Ishikawa (cell line): ENCODE data around the gene MTRFR.

ENCODE experiments used
- CEBPB ChIP-seq: IDR thresholded peaks from 2 replicates; pipeline ENCODE4 v1.6.1; 2012
- CREB1 ChIP-seq: IDR thresholded peaks from 2 replicates; pipeline ENCODE4 v1.6.1; 2012; ENCODE audit warnings: low read depth
- EGR1 ChIP-seq: IDR thresholded peaks from 2 replicates; pipeline ENCODE4 v1.6.1; 2012
- EP300 ChIP-seq: IDR thresholded peaks from 2 replicates; pipeline ENCODE4 v1.6.1; 2012; ENCODE audit warnings: borderline replicate concordance
- FOXM1 ChIP-seq: IDR thresholded peaks from 2 replicates; pipeline ENCODE4 v1.6.1; 2012; ENCODE audit warnings: low read depth, borderline replicate concordance
- NFIC ChIP-seq: IDR thresholded peaks from 2 replicates; pipeline ENCODE4 v1.6.1; 2012
- RAD21 ChIP-seq: IDR thresholded peaks from 2 replicates; pipeline ENCODE4 v1.6.1; 2012; ENCODE audit warnings: low read depth
- TAF1 ChIP-seq: IDR thresholded peaks from 2 replicates; pipeline ENCODE4 v1.6.1; 2012; ENCODE audit warnings: low read depth, mild to moderate bottlenecking
- TCF12 ChIP-seq: IDR thresholded peaks from 2 replicates; pipeline ENCODE4 v1.6.1; 2012; ENCODE audit warnings: low read depth
- TEAD4 ChIP-seq: IDR thresholded peaks from 2 replicates; pipeline ENCODE4 v1.6.1; 2012
- YY1 ChIP-seq: IDR thresholded peaks from 2 replicates; pipeline ENCODE4 v1.6.1; 2012; ENCODE audit warnings: low read depth
- ZBTB7A ChIP-seq: IDR thresholded peaks from 2 replicates; pipeline ENCODE4 v1.6.1; 2012; ENCODE audit warnings: low read depth
- TF ChIP-seq, protein P1 (sequence below): IDR thresholded peaks from 2 replicates; pipeline ENCODE4 v1.6.1; 2012
- TF ChIP-seq, protein P2 (sequence below): IDR thresholded peaks from 2 replicates; pipeline ENCODE4 v1.6.1; 2012; ENCODE audit warnings: low read depth, mild to moderate bottlenecking
- TF ChIP-seq, protein P3 (sequence below): IDR thresholded peaks from 2 replicates; pipeline ENCODE4 v1.6.1; 2012

The MTRFR gene

DNA sequence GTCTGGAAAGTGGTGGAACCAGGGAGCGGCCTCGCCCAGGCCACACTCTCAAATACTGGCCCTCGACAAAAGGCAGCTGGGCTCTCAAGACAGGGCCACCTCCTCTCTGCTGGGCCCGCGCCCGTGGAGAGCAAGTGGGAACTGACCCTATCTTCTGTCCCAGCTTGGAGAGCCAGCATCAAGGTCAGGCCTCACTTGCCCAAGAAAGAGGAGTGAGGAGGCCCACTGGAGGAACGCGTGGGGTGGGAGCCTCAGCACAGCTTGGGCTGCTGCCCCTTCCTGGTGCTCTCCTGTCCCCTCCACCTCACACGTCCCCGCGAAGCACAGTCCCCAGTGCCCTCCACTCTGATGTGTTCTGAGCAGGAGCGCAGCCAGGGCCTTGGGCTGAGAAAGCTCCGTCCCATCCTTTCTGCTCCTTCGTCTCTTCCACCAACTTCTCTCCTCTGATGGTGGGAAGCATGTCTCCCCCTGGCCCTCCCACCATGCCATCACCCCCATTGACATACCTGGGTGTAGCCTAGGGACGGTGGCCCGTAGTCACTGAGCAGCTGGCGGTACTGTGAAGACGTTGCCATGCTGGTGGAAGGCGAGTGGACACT, 33.5 kb downstream of the MTRFR start:
- no peak for TF ChIP-seq EGR1
- TF ChIP-seq, protein P1, sequence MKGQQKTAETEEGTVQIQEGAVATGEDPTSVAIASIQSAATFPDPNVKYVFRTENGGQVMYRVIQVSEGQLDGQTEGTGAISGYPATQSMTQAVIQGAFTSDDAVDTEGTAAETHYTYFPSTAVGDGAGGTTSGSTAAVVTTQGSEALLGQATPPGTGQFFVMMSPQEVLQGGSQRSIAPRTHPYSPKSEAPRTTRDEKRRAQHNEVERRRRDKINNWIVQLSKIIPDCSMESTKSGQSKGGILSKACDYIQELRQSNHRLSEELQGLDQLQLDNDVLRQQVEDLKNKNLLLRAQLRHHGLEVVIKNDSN, result no peak
- TF ChIP-seq TEAD4, result no peak
- no peak for TF ChIP-seq FOXM1
- no peak for TF ChIP-seq EP300
- TF ChIP-seq, protein P2, sequence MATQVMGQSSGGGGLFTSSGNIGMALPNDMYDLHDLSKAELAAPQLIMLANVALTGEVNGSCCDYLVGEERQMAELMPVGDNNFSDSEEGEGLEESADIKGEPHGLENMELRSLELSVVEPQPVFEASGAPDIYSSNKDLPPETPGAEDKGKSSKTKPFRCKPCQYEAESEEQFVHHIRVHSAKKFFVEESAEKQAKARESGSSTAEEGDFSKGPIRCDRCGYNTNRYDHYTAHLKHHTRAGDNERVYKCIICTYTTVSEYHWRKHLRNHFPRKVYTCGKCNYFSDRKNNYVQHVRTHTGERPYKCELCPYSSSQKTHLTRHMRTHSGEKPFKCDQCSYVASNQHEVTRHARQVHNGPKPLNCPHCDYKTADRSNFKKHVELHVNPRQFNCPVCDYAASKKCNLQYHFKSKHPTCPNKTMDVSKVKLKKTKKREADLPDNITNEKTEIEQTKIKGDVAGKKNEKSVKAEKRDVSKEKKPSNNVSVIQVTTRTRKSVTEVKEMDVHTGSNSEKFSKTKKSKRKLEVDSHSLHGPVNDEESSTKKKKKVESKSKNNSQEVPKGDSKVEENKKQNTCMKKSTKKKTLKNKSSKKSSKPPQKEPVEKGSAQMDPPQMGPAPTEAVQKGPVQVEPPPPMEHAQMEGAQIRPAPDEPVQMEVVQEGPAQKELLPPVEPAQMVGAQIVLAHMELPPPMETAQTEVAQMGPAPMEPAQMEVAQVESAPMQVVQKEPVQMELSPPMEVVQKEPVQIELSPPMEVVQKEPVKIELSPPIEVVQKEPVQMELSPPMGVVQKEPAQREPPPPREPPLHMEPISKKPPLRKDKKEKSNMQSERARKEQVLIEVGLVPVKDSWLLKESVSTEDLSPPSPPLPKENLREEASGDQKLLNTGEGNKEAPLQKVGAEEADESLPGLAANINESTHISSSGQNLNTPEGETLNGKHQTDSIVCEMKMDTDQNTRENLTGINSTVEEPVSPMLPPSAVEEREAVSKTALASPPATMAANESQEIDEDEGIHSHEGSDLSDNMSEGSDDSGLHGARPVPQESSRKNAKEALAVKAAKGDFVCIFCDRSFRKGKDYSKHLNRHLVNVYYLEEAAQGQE, result no peak
- no peak for TF ChIP-seq CREB1
- TF ChIP-seq CEBPB, result no peak
- no peak for TF ChIP-seq ZBTB7A
- no peak for TF ChIP-seq TCF12
- TF ChIP-seq YY1, result no peak
- TF ChIP-seq TAF1, result no peak
- no peak for TF ChIP-seq NFIC
- TF ChIP-seq, protein P3, sequence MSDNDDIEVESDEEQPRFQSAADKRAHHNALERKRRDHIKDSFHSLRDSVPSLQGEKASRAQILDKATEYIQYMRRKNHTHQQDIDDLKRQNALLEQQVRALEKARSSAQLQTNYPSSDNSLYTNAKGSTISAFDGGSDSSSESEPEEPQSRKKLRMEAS, result no peak

DNA sequence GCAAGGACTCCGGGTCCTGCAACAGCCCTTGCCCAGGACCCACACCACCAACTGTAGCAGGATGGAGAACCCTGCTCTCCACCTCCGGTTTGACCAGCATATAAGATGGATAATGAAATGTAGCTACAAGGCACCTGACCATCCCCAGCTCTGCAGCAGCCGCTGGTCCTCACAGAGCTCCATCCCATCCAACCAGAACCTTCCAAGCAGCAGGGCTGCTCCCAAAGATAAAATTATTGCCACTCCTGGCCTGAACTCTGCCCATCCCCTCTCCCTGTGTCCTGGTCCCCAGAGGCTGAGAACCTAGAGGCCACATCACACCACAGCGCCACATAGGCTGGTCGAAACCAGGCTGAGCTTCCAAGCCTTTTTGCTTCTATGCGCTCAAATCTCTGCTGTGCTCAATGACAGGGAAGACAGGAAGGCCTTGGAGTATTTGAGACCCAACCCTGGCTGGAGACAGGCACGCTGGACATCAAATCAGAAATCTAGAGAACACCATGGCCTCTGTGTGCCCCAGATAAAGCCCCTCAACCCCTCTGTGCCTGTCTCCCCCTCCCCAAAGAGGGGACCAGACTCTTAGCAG, 34.2 kb downstream of the MTRFR start:
- TF ChIP-seq ZBTB7A, result no peak
- no peak for TF ChIP-seq EGR1
- no peak for TF ChIP-seq CREB1
- TF ChIP-seq TCF12, result no peak
- TF ChIP-seq RAD21, result no peak
- TF ChIP-seq NFIC, result no peak
- no peak for TF ChIP-seq FOXM1
- TF ChIP-seq, protein P2, result no peak
- no peak for TF ChIP-seq EP300
- TF ChIP-seq, protein P1, result no peak
- TF ChIP-seq TEAD4, result no peak

DNA sequence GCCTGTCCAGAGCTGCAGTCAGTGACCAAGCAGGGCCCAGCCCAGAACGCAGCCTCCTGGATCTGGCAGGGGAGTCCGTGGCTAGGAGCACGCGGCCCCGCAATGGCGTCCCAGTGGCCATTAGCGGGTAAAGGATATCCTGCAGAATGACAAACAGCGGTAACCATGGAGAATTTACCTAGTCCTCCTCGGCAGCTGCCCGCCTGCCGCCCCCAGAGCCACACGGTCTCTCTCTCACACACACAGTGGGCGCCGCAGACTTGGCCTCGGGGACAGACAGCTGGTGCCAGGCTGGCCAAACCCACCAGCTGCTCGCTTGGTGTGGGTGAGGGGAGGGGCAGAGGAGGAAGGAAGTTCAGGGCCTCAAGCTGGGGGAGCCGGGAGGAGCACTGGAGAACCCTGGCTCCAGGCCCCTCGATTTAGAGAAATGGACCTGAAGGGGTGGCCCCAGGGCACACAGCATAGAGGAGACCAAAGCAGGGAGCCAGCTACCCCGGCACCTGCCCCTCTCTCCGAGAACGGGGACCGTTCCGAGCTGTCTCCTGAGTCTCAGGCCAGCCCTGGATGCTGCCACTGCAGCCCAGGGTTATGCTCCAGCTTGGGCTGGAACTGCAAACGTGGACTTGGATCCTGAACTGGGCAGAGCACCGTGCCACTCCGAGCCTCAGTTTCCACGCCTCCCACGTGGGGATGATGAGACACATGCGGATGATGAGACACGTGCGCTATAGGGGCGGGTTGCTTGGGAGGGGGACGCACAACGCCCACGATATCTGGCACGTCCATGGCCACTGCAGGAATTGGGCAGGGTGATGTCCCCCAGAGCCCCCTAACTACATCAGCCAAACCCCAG, 35.0 kb downstream of the MTRFR start:
- no peak for TF ChIP-seq ZBTB7A
- TF ChIP-seq, protein P2, result no peak

DNA sequence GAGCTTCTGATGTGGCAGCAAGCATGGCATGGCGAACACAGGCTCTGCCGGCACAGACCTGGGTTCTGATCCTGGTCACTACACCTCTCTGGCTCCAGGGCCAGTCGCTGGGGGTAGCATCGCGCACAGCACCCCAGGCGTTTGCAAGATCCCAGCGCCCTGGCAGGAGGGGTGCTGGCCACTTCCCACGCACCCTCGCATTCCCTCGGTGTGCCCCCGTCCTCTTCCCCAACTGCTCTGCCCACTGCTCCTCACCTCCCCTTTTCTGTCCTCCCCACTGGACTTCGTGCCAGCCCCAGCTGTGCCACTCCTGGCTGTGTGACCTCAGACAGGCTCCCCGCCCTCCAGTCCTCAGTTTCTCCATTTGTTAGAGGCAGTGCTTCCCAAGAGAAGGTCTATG, 35.6 kb downstream of the MTRFR start:
- TF ChIP-seq FOXM1 (no peak), NFIC (no peak), TCF12 (no peak), ZBTB7A (no peak), EGR1 (no peak), TAF1 (no peak), EP300 (no peak), CREB1 (no peak), CEBPB (no peak)
- TF ChIP-seq, protein P3, result no peak
